PC-3 (cell line): ENCODE results near the gene TIMM44. TPM values are rescaled to one million over a fixed set of nuclear protein-coding genes. Genes with fewer than 3 reads are reported as not detected.

Experiments used
- ATAC-seq: fragments of 200-7000 bp; cut with Tn5 transposase; 2 replicates; pipeline ENCODE4 v1.9.1; 2020; ENCODE audit warnings: mild to moderate bottlenecking, moderate library complexity
- BruUV-seq: library from RNA; stranded (reverse); fragments of 400-500 nt; replicated peaks from 2 replicates; lab custom pipeline; 2021; lab: Mats Ljungman, UMichigan
- CTCF ChIA-PET: fragments of 300-600 bp; sonication (Branson Sonifier 250); formaldehyde crosslinking; loops from one replicate; lab custom pipeline; 2022; ENCODE audit warnings: antibody characterized with exemption; lab: Charles Lee
- POLR2A ChIA-PET: fragments of 300-600 bp; sonication (Branson Sonifier 250); formaldehyde crosslinking; loops from one replicate; lab custom pipeline; 2022; ENCODE audit warnings: antibody characterized with exemption; ENCODE audit not compliant: unreplicated experiment; lab: Charles Lee
- DNase-seq: peaks from one replicate; pipeline ENCODE4 v3.0.0-alpha.2; 2015
- H2AFZ ChIP-seq: fragments of 300-600 bp; sonication (generic); 2 replicates; pipeline ENCODE4 v1.6.0; 2016; ENCODE audit warnings: antibody characterized with exemption, low read length
- H3F3A ChIP-seq: fragments of 300-600 bp; sonication (generic); one replicate; pipeline ENCODE4 v1.6.0; 2017; ENCODE audit warnings: antibody characterized with exemption, low read length, control low read depth, mild to moderate bottlenecking; ENCODE audit not compliant: unreplicated experiment
- H3K27ac ChIP-seq: fragments of 300-600 bp; sonication (generic); 2 replicates; pipeline ENCODE4 v1.5.1; 2016; ENCODE audit warnings: mild to moderate bottlenecking, low read length
- H3K27me3 ChIP-seq: fragments of 300-600 bp; sonication (generic); 2 replicates; pipeline ENCODE4 v1.6.1; 2016; ENCODE audit warnings: low read length, mixed read lengths
- H3K36me3 ChIP-seq: fragments of 300-600 bp; sonication (generic); 2 replicates; pipeline ENCODE4 v1.6.1; 2016; ENCODE audit warnings: low read depth, mixed run types, low read length, mixed read lengths
- H3K4me1 ChIP-seq: fragments of 300-600 bp; sonication (generic); 2 replicates; pipeline ENCODE4 v1.5.1; 2016; ENCODE audit warnings: low read length; ENCODE audit not compliant: insufficient read depth
- H3K4me2 ChIP-seq: fragments of 300-600 bp; sonication (generic); 2 replicates; pipeline ENCODE4 v1.6.0; 2016; ENCODE audit warnings: low read length
- H3K4me3 ChIP-seq: fragments of 300-600 bp; sonication (generic); 2 replicates; pipeline ENCODE4 v1.5.1; 2016; ENCODE audit warnings: mild to moderate bottlenecking, low read length, mixed read lengths
- H3K79me2 ChIP-seq: fragments of 300-600 bp; sonication (generic); 2 replicates; pipeline ENCODE4 v1.6.1; 2017; ENCODE audit warnings: low read length, mixed read lengths
- H3K9ac ChIP-seq: fragments of 300-600 bp; sonication (generic); 2 replicates; pipeline ENCODE4 v1.6.0; 2016; ENCODE audit warnings: mild to moderate bottlenecking, low read length
- H3K9me2 ChIP-seq: fragments of 300-600 bp; sonication (generic); replicated peaks from 2 replicates; pipeline ENCODE4 v1.6.1; 2016; ENCODE audit warnings: mixed run types, low read length, mixed read lengths
- H3K9me3 ChIP-seq: fragments of 300-600 bp; sonication (generic); 2 replicates; pipeline ENCODE4 v1.6.1; 2016; ENCODE audit warnings: low read length, mixed read lengths
- H4K20me1 ChIP-seq: fragments of 300-600 bp; sonication (generic); 2 replicates; pipeline ENCODE4 v1.6.1; 2016; ENCODE audit warnings: low read length, mixed read lengths
- EZH2 ChIP-seq: fragments of 300-600 bp; sonication (generic); IDR thresholded peaks from one replicate; pipeline ENCODE4 v1.6.1; 2017; ENCODE audit warnings: antibody characterized with exemption, mild to moderate bottlenecking, low read length; ENCODE audit not compliant: unreplicated experiment
- EZH2phosphoT487 ChIP-seq: fragments of 300-600 bp; sonication (generic); IDR thresholded peaks from 2 replicates; pipeline ENCODE4 v1.6.1; 2018; ENCODE audit warnings: mild to moderate bottlenecking, antibody characterized with exemption, low read length, borderline replicate concordance
- intact Hi-C: fragments of 100-400 bp; cut with micrococcal nuclease; formaldehyde crosslinking; loops from 2 replicates; pipeline ENCODE4 v1.9.0; 2023
- total RNA-seq: library from RNA; depleted of rRNA; stranded (reverse); fragments of >200 nt; gene quantifications from 2 replicates; pipeline ENCODE4 v1.2.3, GENCODE V29; 2014
- TF ChIP-seq, protein P1 (sequence below): fragments of 300-600 bp; sonication (generic); conservative IDR thresholded peaks from 2 replicates; pipeline ENCODE4 v1.5.1; 2017; ENCODE audit warnings: antibody characterized with exemption, low read depth, mild to moderate bottlenecking, low read length

Gene TIMM44
- total RNA-seq, 1 experiment from 2014 or later, result 191 TPM

DNA sequence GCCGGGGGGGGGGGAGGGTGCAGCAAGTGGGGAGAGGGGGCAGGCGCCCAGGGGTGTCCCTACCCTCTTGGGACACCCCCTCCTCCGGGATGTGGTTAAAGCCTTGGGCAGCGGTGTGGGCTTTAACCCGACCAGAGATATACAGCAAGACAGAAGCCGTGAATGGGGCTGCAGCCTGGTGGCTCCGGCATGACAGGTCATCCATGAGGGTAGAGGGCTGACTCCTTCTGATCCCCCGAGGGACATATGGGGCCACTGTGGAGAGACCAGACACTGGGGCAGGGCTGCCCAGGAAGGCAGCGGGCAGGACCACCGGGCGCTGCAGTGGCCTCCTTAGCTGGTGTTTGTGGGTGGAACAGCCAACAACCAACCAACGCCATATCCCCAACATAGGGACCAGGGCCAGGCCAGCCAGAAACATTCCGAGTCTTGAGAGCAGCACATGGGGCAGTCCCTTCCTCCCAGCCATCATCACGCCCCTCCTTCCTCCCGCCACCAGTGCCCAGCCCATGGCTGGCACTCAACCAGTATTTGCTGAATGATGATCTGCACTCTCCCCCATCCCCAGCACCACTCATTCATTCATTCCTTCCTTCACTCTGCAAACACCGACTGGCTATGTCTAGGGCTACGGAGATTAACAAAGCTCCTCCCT lies 43.8 kb upstream of the TIMM44 start:
- DNase-seq (peak; percentile 96), ATAC-seq (peak; percentile 72)
- H3K9me3 ChIP-seq, result no peaks in the 10 kb centered on the region
- POLR2A ChIA-PET, result interaction anchor here (0.5 to 1.1 kb wide), 2 partner anchors 18 to 68 kb away, joined by 3 to 7 read pairs; no protein-coding TSS in a partner anchor
- H3K9ac ChIP-seq, result peak overlapping the region; percentile 96
- BruUV-seq, result no TSS peak
- peak overlapping the region; percentile 37; the same call in 1 of the 2 replicates for H3K4me3 ChIP-seq
- CTCF ChIA-PET, result interaction anchor here (0.5 to 1.9 kb wide), 3 partner anchors 14 to 43 kb away, joined by 3 to 10 read pairs (median 3); no protein-coding TSS in a partner anchor
- H3K27ac ChIP-seq, result peak overlapping the region; percentile 100
- TF ChIP-seq EZH2, result no peak
- TF ChIP-seq, protein P1, sequence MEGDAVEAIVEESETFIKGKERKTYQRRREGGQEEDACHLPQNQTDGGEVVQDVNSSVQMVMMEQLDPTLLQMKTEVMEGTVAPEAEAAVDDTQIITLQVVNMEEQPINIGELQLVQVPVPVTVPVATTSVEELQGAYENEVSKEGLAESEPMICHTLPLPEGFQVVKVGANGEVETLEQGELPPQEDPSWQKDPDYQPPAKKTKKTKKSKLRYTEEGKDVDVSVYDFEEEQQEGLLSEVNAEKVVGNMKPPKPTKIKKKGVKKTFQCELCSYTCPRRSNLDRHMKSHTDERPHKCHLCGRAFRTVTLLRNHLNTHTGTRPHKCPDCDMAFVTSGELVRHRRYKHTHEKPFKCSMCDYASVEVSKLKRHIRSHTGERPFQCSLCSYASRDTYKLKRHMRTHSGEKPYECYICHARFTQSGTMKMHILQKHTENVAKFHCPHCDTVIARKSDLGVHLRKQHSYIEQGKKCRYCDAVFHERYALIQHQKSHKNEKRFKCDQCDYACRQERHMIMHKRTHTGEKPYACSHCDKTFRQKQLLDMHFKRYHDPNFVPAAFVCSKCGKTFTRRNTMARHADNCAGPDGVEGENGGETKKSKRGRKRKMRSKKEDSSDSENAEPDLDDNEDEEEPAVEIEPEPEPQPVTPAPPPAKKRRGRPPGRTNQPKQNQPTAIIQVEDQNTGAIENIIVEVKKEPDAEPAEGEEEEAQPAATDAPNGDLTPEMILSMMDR, result no peak
- no peak for TF ChIP-seq EZH2phosphoT487
- no peak overlapping the region for H2AFZ ChIP-seq
- H3F3A ChIP-seq, result peaks cover 8% of the 10 kb centered on the region
- no peaks in the 10 kb centered on the region for H3K27me3 ChIP-seq
- H3K9me2 ChIP-seq, result no peaks in the 10 kb centered on the region
- peaks cover 66% of the 10 kb centered on the region for H3K4me1 ChIP-seq
- peaks cover 13% of the 10 kb centered on the region; the same call in 1 of the 2 replicates for H4K20me1 ChIP-seq
- peaks cover 66% of the 10 kb centered on the region for H3K36me3 ChIP-seq
- H3K4me2 ChIP-seq, result peak overlapping the region; percentile 80
- intact Hi-C loops, result loop anchor here (2.0 to 5.0 kb wide), 2 partner anchors 16 to 45 kb away; partner anchors contain the start of gene TIMM44
- H3K79me2 ChIP-seq, result peaks cover 87% of the 10 kb centered on the region

DNA sequence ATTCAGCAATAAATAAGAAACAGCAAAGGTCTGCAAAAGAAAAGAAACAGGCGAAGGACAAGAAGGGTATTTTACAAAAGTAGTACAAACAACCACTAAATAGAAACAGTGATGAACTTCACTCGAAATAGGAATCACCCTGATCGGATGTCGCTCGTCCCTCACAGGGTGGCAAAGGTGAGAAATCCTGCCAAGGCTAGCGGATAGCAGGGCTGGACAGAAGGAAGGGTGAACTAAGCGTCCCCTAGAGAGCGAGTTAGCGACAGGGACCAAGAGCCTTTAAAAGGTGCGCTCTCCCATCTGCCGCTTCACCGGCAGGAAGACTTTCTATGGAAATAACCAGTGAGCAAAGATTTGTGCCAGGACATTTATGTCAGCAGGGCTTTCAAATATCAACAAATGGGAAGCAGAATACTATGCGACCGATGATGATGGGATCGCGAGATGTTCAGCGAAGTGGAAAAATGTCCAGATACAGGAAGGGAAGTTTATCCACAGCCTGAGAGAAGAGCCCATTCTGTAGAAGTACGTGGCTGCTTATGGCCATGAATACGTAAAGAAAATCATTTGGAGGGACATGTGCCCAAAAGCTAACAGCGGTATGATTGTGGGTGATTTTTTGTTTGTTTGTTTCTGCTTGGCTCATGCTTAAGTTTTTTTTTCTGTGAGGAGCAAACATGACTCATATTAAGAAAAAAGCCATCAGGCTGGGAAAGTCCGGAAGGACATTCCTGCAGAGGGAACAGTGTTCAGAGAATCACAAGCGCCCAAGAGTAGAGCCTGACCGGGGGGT lies 43.1 kb upstream of the TIMM44 start:
- ATAC-seq (peak; percentile 71), DNase-seq (peak; percentile 94)
- Histone ChIP-seq H3K27ac (peak overlapping the region; percentile 100), H3K9me2 (no peaks in the 10 kb centered on the region), H3K4me2 (peak overlapping the region; percentile 80), H2AFZ (no peak overlapping the region), H4K20me1 (peaks cover 13% of the 10 kb centered on the region; the same call in 1 of the 2 replicates), H3K9me3 (no peaks in the 10 kb centered on the region), H3K79me2 (peaks cover 87% of the 10 kb centered on the region), H3K36me3 (peaks cover 70% of the 10 kb centered on the region), H3F3A (peaks cover 8% of the 10 kb centered on the region), H3K4me3 (peak overlapping the region; percentile 19; the same call in 1 of the 2 replicates), H3K27me3 (no peaks in the 10 kb centered on the region), H3K4me1 (peaks cover 59% of the 10 kb centered on the region), H3K9ac (peak overlapping the region; percentile 96)
- intact Hi-C loops, result loop anchor here (2.0 to 5.0 kb wide), 2 partner anchors 16 to 44 kb away; partner anchors contain the start of gene TIMM44
- ChIA-PET POLR2A (interaction anchor here (0.6 kb wide), 1 partner anchor 58 kb away, joined by 8 read pairs; no protein-coding TSS in a partner anchor), CTCF (interaction anchor here (1.0 to 1.9 kb wide), 2 partner anchors 14 to 16 kb away, joined by 3 to 10 read pairs; no protein-coding TSS in a partner anchor)
- TF ChIP-seq EZH2, result no peak
- TF ChIP-seq, protein P1, result no peak
- BruUV-seq, result TSS peak; percentile 13
